ENCODE measurements around the gene CTAGE1.

DNA sequence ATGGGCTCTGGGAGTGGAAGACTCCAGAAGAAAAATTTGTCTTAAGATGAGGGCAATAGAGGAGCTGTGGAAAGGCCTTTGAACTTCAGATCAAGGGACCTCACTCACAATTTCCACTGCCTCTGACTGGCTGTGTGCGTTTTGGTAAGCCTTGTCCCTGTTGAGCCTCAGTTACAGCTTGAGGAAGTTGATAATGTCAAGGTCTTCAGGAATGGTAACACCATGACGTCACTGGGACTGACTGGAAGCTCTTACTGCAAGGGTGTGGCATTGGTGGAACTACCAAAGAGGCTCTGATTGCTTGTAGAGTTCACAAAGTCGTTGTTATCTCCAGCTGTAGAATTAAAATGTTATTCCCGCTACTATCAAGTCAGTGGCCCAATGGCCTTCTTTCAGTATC lies 29.2 kb upstream of the CTAGE1 start:
- TF ChIP-seq, protein P1, sequence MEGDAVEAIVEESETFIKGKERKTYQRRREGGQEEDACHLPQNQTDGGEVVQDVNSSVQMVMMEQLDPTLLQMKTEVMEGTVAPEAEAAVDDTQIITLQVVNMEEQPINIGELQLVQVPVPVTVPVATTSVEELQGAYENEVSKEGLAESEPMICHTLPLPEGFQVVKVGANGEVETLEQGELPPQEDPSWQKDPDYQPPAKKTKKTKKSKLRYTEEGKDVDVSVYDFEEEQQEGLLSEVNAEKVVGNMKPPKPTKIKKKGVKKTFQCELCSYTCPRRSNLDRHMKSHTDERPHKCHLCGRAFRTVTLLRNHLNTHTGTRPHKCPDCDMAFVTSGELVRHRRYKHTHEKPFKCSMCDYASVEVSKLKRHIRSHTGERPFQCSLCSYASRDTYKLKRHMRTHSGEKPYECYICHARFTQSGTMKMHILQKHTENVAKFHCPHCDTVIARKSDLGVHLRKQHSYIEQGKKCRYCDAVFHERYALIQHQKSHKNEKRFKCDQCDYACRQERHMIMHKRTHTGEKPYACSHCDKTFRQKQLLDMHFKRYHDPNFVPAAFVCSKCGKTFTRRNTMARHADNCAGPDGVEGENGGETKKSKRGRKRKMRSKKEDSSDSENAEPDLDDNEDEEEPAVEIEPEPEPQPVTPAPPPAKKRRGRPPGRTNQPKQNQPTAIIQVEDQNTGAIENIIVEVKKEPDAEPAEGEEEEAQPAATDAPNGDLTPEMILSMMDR (IDR thresholded peaks at IDR 0.05), result no peak
- TF ChIP-seq POLR2A (IDR thresholded peaks at IDR 0.05), result no peak
